Thoracic aorta (tissue), 2 donors: ENCODE measurements around the gene RPA3. TPM values are rescaled to one million over a fixed set of nuclear protein-coding genes. Genes with fewer than 3 reads are reported as not detected.

Experiments used
- ATAC-seq: fragments of 150-250 bp; one replicate; pipeline ENCODE4 v1.8.0; 2017; ENCODE audit warnings: low read depth; ENCODE audit not compliant: insufficient number of reproducible peaks, low FRiP score
- DNase-seq: peaks from one replicate; pipeline ENCODE4 v3.0.0-alpha.2; 2020; ENCODE audit warnings: low spot score
- H3K27ac ChIP-seq, 2 donors: fragments of 200-600 bp; sonication (generic); 1 replicate in 1 of 2; 2 replicates in 1 of 2; pipeline ENCODE4 v1.5.1; 2016; ENCODE audit warnings: mild to moderate bottlenecking in 2 of 2, moderate library complexity in 2 of 2
- H3K27me3 ChIP-seq: fragments of 200-600 bp; sonication (generic); replicated peaks from 2 replicates; pipeline ENCODE4 v1.6.0; 2016; ENCODE audit warnings: mild to moderate bottlenecking; ENCODE audit not compliant: insufficient read depth
- H3K36me3 ChIP-seq: fragments of 200-600 bp; sonication (generic); one replicate; pipeline ENCODE4 v1.5.1; 2016
- H3K4me1 ChIP-seq, 2 donors: fragments of 200-600 bp; sonication (generic); 1 replicate in 1 of 2; 2 replicates in 1 of 2; pipeline versions ENCODE4 v1.5.1 to v1.6.0; 2016; ENCODE audit warnings: low read depth in 2 of 2, mild to moderate bottlenecking in 1 of 2; ENCODE audit not compliant: control insufficient read depth in 1 of 2
- H3K4me3 ChIP-seq: fragments of 200-600 bp; sonication (generic); 2 replicates; pipeline ENCODE4 v1.5.1; 2016; ENCODE audit warnings: mild to moderate bottlenecking
- H3K9me3 ChIP-seq: fragments of 200-600 bp; sonication (generic); 2 replicates; pipeline ENCODE4 v1.5.1; 2016
- total RNA-seq, 2 donors: library from RNA; depleted of rRNA; stranded (reverse); fragments of >200 nt; gene quantifications; one replicate each; pipeline versions ENCODE4 v1.1.0 to v1.2.3, GENCODE V29; 2016
- TF ChIP-seq, protein P1 (sequence below): fragments of 200-600 bp; sonication (generic); IDR thresholded peaks from one replicate; pipeline ENCODE4 v1.5.1; 2019; ENCODE audit warnings: antibody characterized with exemption

The RPA3 gene
- total RNA-seq, 2 donors from 2014 or later: 2.7 to 13.7 TPM

DNA sequence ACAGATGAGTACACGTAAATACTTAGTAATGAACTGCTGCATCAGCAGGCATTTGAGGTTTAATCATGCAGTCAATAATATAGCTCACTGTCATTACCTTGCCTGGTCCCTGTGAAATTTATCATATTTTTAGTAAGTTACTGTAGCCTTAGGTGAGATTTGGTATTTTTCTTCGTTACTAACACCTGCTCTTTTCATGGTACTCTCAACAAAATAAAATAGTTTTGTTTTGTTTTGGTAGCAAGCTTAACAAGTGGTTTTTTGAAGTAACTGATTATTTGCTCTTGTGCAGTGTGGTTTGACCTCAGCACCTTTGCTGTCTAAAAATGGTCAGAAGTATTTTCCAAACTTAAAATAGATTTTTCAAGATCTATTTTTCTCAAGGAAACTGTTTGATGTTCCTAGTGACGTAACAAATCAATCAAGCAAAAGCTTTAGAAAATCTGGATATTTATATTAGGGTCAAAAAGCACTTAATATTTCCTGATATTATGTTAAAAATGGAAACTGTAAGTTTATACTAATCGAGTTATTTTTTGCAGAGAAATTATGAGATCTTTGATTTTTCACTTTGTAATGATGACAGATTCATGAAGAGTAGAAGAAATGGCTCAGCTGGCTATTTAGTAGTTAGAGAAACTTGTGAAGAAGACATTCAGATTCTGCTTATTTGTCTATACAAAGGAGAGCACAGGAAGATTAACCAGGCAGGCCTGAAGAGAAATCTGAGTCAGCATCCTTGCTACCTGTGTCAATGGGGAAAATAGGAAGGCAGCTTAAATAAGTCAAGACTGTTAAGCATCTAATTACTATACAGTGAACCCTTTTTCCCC, 21.0 kb upstream of the RPA3 start:
- no peak for ATAC-seq
- Histone ChIP-seq H3K27ac (no peak overlapping the region), H3K27me3 (no peaks in the 10 kb centered on the region), H3K36me3 (no peaks in the 10 kb centered on the region), H3K4me1 (peaks cover 0 to 10% of the 10 kb centered on the region in 2 donors), H3K4me3 (no peak overlapping the region), H3K9me3 (no peaks in the 10 kb centered on the region)
- no peak for DNase-seq
- TF ChIP-seq, protein P1, sequence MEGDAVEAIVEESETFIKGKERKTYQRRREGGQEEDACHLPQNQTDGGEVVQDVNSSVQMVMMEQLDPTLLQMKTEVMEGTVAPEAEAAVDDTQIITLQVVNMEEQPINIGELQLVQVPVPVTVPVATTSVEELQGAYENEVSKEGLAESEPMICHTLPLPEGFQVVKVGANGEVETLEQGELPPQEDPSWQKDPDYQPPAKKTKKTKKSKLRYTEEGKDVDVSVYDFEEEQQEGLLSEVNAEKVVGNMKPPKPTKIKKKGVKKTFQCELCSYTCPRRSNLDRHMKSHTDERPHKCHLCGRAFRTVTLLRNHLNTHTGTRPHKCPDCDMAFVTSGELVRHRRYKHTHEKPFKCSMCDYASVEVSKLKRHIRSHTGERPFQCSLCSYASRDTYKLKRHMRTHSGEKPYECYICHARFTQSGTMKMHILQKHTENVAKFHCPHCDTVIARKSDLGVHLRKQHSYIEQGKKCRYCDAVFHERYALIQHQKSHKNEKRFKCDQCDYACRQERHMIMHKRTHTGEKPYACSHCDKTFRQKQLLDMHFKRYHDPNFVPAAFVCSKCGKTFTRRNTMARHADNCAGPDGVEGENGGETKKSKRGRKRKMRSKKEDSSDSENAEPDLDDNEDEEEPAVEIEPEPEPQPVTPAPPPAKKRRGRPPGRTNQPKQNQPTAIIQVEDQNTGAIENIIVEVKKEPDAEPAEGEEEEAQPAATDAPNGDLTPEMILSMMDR: no peak

- Histone ChIP-seq H3K4me3 (no peak overlapping the region), H3K27ac (no peak overlapping the region), H3K36me3 (no peaks in the 10 kb centered on the region), H3K4me1 (peaks cover 0 to 10% of the 10 kb centered on the region in 2 donors), H3K9me3 (no peaks in the 10 kb centered on the region), H3K27me3 (no peaks in the 10 kb centered on the region)
- TF ChIP-seq, protein P1: no peak
- ATAC-seq: no peak
- no peak for DNase-seq
Observed at GRCh38 chr7:7738622-7739021, 20.2 kb upstream of the RPA3 start.

GRCh38 chr7:7738177-7738576, 19.8 kb upstream of the RPA3 start:
- no peak overlapping the region for H3K27ac ChIP-seq
- no peak for ATAC-seq
- H3K4me3 ChIP-seq: no peak overlapping the region
- H3K9me3 ChIP-seq: no peaks in the 10 kb centered on the region
- TF ChIP-seq, protein P1: no peak
- peaks cover under 1 to 12% of the 10 kb centered on the region in 2 donors for H3K4me1 ChIP-seq
- no peaks in the 10 kb centered on the region for H3K36me3 ChIP-seq
- no peaks in the 10 kb centered on the region for H3K27me3 ChIP-seq
- DNase-seq: no peak

DNA sequence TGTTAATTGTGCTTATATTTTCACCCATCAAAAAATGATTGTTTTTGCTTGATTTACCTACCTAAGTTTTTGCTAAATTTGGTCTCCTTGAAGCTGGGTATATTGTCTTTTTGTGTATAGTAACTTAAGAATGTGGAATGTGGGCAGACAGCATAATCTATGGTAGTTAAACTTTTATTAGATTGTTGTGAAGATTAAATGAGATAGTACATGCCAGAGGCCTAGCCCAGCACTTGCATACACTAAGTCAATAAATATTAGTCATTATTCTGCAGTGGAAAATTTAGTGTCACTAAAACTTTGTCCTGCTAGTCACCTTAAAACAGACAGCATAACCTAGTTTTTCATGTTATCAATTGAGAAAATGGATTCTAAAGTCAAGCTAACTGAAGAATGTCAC, 19.3 kb upstream of the RPA3 start:
- H3K27ac ChIP-seq: no peak overlapping the region
- DNase-seq (no peak), ATAC-seq (no peak)
- H3K27me3 ChIP-seq: no peaks in the 10 kb centered on the region
- TF ChIP-seq, protein P1: no peak
- H3K4me3 ChIP-seq: no peak overlapping the region
- H3K4me1 ChIP-seq: peaks cover 5 to 17% of the 10 kb centered on the region in 2 donors
- no peaks in the 10 kb centered on the region for H3K36me3 ChIP-seq
- no peaks in the 10 kb centered on the region for H3K9me3 ChIP-seq

- ATAC-seq (no peak), DNase-seq (no peak)
- TF ChIP-seq, protein P1: no peak
- H3K4me3 ChIP-seq: no peak overlapping the region
- no peaks in the 10 kb centered on the region for H3K27me3 ChIP-seq
- H3K36me3 ChIP-seq: no peaks in the 10 kb centered on the region
- peaks cover 13 to 25% of the 10 kb centered on the region in 2 donors for H3K4me1 ChIP-seq
- H3K9me3 ChIP-seq: no peaks in the 10 kb centered on the region
- no peak overlapping the region for H3K27ac ChIP-seq
Observed at GRCh38 chr7:7736671-7737070, 18.3 kb upstream of the RPA3 start.
